Loucy (cell line): Measurements from ENCODE around the gene DPF3.

Source experiments
- H2AFZ ChIP-seq: fragments of 200-600 bp; sonication (generic); 2 replicates; pipeline ENCODE4 v1.6.0; 2016; ENCODE audit warnings: antibody characterized with exemption, mild to moderate bottlenecking, low read length, moderate library complexity
- H3F3A ChIP-seq: fragments of 200-600 bp; 2 replicates; pipeline ENCODE4 v1.6.0; 2016; ENCODE audit warnings: antibody characterized with exemption, low read depth, mild to moderate bottlenecking
- H3K27me3 ChIP-seq: fragments of 200-600 bp; sonication (generic); 2 replicates; pipeline ENCODE4 v1.6.1; 2014; ENCODE audit warnings: low read length, mild to moderate bottlenecking; ENCODE audit not compliant: insufficient read depth, poor library complexity, severe bottlenecking
- H3K36me3 ChIP-seq: fragments of 200-600 bp; sonication (generic); 2 replicates; pipeline ENCODE4 v1.6.1; 2016; ENCODE audit warnings: low read length; ENCODE audit not compliant: insufficient read depth
- H3K4me1 ChIP-seq: fragments of 200-600 bp; sonication (generic); 2 replicates; pipeline ENCODE4 v1.5.1; 2014; ENCODE audit warnings: low read length, mild to moderate bottlenecking; ENCODE audit not compliant: insufficient read depth, poor library complexity, severe bottlenecking
- H3K4me2 ChIP-seq: fragments of 200-600 bp; sonication (generic); 2 replicates; pipeline ENCODE4 v1.6.0; 2014; ENCODE audit warnings: antibody characterized with exemption, low read length, low read depth, mild to moderate bottlenecking; ENCODE audit not compliant: poor library complexity, severe bottlenecking
- H3K4me3 ChIP-seq: fragments of 200-600 bp; sonication (generic); 2 replicates; pipeline ENCODE4 v1.5.1; 2014; ENCODE audit warnings: low read length, mild to moderate bottlenecking, mixed read lengths; ENCODE audit not compliant: poor library complexity, severe bottlenecking
- H3K79me2 ChIP-seq: fragments of 200-600 bp; sonication (generic); 2 replicates; pipeline ENCODE4 v1.6.1; 2014; ENCODE audit warnings: low read length; ENCODE audit not compliant: insufficient read depth
- H3K9ac ChIP-seq: fragments of 200-600 bp; sonication (generic); 2 replicates; pipeline ENCODE4 v1.6.0; 2014; ENCODE audit warnings: mild to moderate bottlenecking, low read depth, low read length, moderate library complexity; ENCODE audit not compliant: poor library complexity, severe bottlenecking
- H3K9me2 ChIP-seq: fragments of 200-600 bp; sonication (generic); replicated peaks from 2 replicates; pipeline ENCODE4 v1.6.1; 2016; ENCODE audit warnings: low read depth, low read length, mixed read lengths
- H3K9me3 ChIP-seq: fragments of 200-600 bp; sonication (generic); 2 replicates; pipeline ENCODE4 v1.6.1; 2014; ENCODE audit warnings: mild to moderate bottlenecking, antibody characterized with exemption, low read length, low read depth; ENCODE audit not compliant: insufficient read depth
- H4K20me1 ChIP-seq: fragments of 200-600 bp; sonication (generic); 2 replicates; pipeline ENCODE4 v1.6.0; 2014; ENCODE audit warnings: antibody characterized with exemption, low read length, mild to moderate bottlenecking; ENCODE audit not compliant: insufficient read depth, poor library complexity, severe bottlenecking
- EZH2phosphoT487 ChIP-seq: fragments of 200-600 bp; IDR thresholded peaks from 2 replicates; pipeline ENCODE4 v1.6.1; 2018; ENCODE audit warnings: antibody characterized with exemption, mild to moderate bottlenecking, moderate library complexity, borderline replicate concordance
- TF ChIP-seq, protein P1 (sequence below): fragments of 200-600 bp; sonication (generic); conservative IDR thresholded peaks from 2 replicates; pipeline ENCODE4 v1.5.1; 2014; ENCODE audit warnings: mild to moderate bottlenecking, antibody characterized with exemption, low read length

DPF3 gene

DNA sequence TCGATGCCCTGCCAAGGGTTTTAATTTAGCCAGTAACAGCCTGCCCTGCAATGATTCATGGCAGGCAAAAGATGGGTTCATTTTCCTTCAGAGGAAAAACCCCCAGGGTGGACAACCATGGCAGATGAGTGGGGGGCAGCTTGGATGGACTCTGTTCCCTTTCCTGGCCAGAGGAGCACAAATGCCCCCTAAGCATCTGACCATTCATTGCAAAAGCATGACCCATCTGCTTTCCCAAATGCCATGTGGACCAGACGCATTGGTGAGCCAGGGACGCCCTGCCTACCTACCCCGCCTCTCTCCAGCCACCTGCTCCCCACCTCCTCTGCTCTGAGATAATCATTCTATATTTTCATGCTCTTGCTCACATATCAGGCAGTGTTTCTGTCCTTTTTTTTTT lies 281.9 kb downstream of the DPF3 start:
- no peak for TF ChIP-seq EZH2phosphoT487
- TF ChIP-seq, protein P1, sequence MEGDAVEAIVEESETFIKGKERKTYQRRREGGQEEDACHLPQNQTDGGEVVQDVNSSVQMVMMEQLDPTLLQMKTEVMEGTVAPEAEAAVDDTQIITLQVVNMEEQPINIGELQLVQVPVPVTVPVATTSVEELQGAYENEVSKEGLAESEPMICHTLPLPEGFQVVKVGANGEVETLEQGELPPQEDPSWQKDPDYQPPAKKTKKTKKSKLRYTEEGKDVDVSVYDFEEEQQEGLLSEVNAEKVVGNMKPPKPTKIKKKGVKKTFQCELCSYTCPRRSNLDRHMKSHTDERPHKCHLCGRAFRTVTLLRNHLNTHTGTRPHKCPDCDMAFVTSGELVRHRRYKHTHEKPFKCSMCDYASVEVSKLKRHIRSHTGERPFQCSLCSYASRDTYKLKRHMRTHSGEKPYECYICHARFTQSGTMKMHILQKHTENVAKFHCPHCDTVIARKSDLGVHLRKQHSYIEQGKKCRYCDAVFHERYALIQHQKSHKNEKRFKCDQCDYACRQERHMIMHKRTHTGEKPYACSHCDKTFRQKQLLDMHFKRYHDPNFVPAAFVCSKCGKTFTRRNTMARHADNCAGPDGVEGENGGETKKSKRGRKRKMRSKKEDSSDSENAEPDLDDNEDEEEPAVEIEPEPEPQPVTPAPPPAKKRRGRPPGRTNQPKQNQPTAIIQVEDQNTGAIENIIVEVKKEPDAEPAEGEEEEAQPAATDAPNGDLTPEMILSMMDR: no peak
- Histone ChIP-seq H3K9me2 (no peaks in the 10 kb centered on the region), H3F3A (no peaks in the 10 kb centered on the region)

DNA sequence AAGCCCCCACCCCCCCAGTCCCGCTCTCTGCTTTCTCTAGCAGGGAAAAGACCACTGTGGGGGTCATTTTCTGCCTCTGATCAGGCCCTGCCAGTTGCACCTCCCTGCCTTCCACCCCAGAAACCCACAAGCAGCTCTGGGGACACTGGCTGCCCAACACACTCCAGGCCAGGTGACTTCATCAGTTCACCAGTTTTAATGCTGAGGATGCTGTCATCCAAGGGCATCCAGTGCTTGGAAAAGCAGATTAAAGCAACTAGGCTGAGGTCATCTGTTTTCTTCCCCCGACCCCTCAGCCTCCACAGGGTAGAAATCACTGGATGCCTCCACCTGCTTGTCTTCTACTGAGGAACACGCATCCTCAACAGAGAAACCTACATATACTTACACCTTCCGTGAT lies 282.4 kb downstream of the DPF3 start:
- Histone ChIP-seq H3K79me2 (no peaks in the 10 kb centered on the region), H3K4me1 (peaks cover 67% of the 10 kb centered on the region), H4K20me1 (no peaks in the 10 kb centered on the region), H3K4me3 (no peak overlapping the region), H3K27me3 (no peaks in the 10 kb centered on the region), H3K9ac (no peak overlapping the region), H3K4me2 (no peak overlapping the region), H3K9me3 (no peaks in the 10 kb centered on the region), H3K9me2 (no peaks in the 10 kb centered on the region), H2AFZ (no peak overlapping the region), H3K36me3 (no peaks in the 10 kb centered on the region), H3F3A (no peaks in the 10 kb centered on the region)
- TF ChIP-seq, protein P1: no peak
- TF ChIP-seq EZH2phosphoT487: no peak

More for the DNA sequence above, 281.9 kb downstream of the DPF3 start:
- H4K20me1 ChIP-seq: no peaks in the 10 kb centered on the region
- H3K36me3 ChIP-seq: no peaks in the 10 kb centered on the region
- no peak overlapping the region for H2AFZ ChIP-seq
- no peak overlapping the region for H3K9ac ChIP-seq
- no peaks in the 10 kb centered on the region for H3K79me2 ChIP-seq
- no peak overlapping the region for H3K4me3 ChIP-seq
- H3K27me3 ChIP-seq: no peaks in the 10 kb centered on the region
- H3K4me2 ChIP-seq: no peak overlapping the region
- no peaks in the 10 kb centered on the region for H3K9me3 ChIP-seq
- H3K4me1 ChIP-seq: peaks cover 70% of the 10 kb centered on the region

DNA sequence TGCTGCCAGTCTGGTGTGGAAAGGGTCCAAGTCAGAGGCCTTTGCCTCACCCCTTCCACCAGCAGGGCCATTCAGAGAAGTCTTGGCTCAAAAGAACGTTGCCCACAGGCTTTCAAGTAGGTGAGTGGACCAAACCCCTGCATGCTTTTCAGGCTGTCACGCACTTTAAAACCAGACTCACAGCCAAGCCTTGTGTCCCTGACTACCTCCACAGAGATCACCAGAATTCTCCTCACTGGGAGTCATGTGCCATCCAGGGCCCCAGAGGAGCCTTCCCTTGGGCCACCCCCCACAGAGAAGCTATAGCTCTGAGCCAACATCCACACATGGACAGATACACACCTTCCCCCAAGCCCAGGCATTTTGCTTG lies 283.1 kb downstream of the DPF3 start:
- TF ChIP-seq EZH2phosphoT487: no peak
- TF ChIP-seq, protein P1: no peak
- peaks cover 62% of the 10 kb centered on the region for H3K4me1 ChIP-seq

More for the DNA sequence above, 283.1 kb downstream of the DPF3 start:
- Histone ChIP-seq H3K4me3 (no peak overlapping the region), H3K9ac (no peak overlapping the region), H3K36me3 (no peaks in the 10 kb centered on the region), H3K9me3 (no peaks in the 10 kb centered on the region), H4K20me1 (no peaks in the 10 kb centered on the region), H2AFZ (no peak overlapping the region), H3K9me2 (no peaks in the 10 kb centered on the region), H3F3A (no peaks in the 10 kb centered on the region), H3K4me2 (no peak overlapping the region), H3K79me2 (no peaks in the 10 kb centered on the region), H3K27me3 (no peaks in the 10 kb centered on the region)
